Stimulated activated memory B cell treated with anti-CD40 and anti-IgM and Interleukin-4, amounts not matched to agents 10 μg/mL and 1 μg/mL and 100 μg/mL, for 72 hours (primary cell): ENCODE results near the gene NMT1.

Experiments
- ATAC-seq: fragments of 150-1000 bp; cut with Tn5 transposase; 2 replicates; pipeline ENCODE4 v1.10.0; 2021
- H3K27ac Mint-ChIP-seq: one replicate; pipeline ENCODE4 v1.8.0; 2022; ENCODE audit warnings: mild to moderate bottlenecking, mixed read lengths
- H3K27me3 Mint-ChIP-seq: one replicate; pipeline ENCODE4 v1.8.0; 2022; ENCODE audit warnings: mixed read lengths
- H3K36me3 Mint-ChIP-seq: one replicate; pipeline ENCODE4 v1.8.0; 2022; ENCODE audit warnings: mixed read lengths
- H3K4me1 Mint-ChIP-seq: one replicate; pipeline ENCODE4 v1.8.0; 2022; ENCODE audit warnings: mixed read lengths
- H3K4me3 Mint-ChIP-seq: one replicate; pipeline ENCODE4 v1.8.0; 2022; ENCODE audit warnings: mild to moderate bottlenecking, moderate library complexity, mixed read lengths
- H3K9me3 Mint-ChIP-seq: one replicate; pipeline ENCODE4 v1.8.0; 2022; ENCODE audit warnings: mixed read lengths

Gene NMT1

DNA sequence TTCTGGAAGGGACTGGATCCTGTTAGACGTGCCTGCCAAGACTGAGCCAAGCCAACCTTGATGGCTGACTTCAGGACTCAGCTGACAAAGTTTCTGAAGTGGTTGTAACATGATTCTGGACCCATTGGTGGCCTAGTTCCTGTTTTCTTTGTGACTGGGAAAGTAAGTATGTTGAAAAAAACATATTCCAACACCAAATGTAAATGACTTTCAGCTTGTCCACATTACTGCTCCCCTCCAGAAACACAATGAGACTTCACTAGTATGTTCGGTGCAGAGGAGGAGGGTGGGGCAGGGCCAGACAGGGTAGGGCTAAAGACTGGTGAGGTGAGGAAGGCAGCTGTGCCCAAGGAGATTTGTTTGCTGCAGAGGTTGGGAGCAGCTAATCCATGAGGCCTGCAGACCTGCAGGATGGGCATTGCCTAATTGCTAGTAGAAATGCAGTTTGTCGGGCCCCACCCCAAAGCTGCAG, 26.4 kb downstream of the NMT1 start:
- Mint-ChIP-seq H3K27ac (no peak overlapping the region), H3K9me3 (no peaks in the 10 kb centered on the region), H3K4me3 (no peak overlapping the region), H3K4me1 (no peaks in the 10 kb centered on the region), H3K36me3 (peaks cover 54% of the 10 kb centered on the region), H3K27me3 (no peaks in the 10 kb centered on the region)
- no peak for ATAC-seq

DNA sequence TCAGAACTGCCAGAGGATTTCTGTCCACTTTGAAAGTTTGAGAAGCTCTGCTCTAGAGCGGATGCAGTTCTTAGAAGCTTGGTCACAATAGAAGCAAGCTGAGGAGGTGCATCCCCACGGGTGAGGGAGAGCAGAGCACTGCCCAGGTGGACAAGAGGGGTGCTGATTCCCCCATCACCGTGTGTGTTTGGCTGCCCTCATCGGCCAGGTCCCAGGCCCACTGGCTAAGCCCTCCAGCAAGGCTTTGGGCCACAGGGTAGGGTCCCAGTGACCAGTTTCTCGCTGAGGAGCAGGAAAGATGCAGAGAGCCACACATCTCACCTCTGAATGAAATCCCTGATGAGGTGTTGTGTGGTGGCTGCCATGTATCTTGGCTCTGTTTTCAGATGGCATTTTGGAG, 26.9 kb downstream of the NMT1 start:
- H3K27me3 Mint-ChIP-seq = no peaks in the 10 kb centered on the region
- ATAC-seq = no peak
- no peaks in the 10 kb centered on the region for H3K9me3 Mint-ChIP-seq
- no peak overlapping the region for H3K4me3 Mint-ChIP-seq
- no peaks in the 10 kb centered on the region for H3K4me1 Mint-ChIP-seq
- H3K27ac Mint-ChIP-seq = no peak overlapping the region
- H3K36me3 Mint-ChIP-seq = peaks cover 56% of the 10 kb centered on the region

- H3K36me3 Mint-ChIP-seq = peaks cover 60% of the 10 kb centered on the region
- H3K9me3 Mint-ChIP-seq = no peaks in the 10 kb centered on the region
- H3K27ac Mint-ChIP-seq = no peak overlapping the region
- no peak overlapping the region for H3K4me3 Mint-ChIP-seq
- no peaks in the 10 kb centered on the region for H3K4me1 Mint-ChIP-seq
- peak; percentile 79 for ATAC-seq
- no peaks in the 10 kb centered on the region for H3K27me3 Mint-ChIP-seq
Measured at GRCh38 chr17:45088741-45089140, 27.6 kb downstream of the NMT1 start.

- H3K4me3 Mint-ChIP-seq = no peak overlapping the region
- H3K4me1 Mint-ChIP-seq = no peaks in the 10 kb centered on the region
- H3K9me3 Mint-ChIP-seq = no peaks in the 10 kb centered on the region
- peak overlapping the region; percentile 35 for H3K27ac Mint-ChIP-seq
- no peaks in the 10 kb centered on the region for H3K27me3 Mint-ChIP-seq
- H3K36me3 Mint-ChIP-seq = peaks cover 61% of the 10 kb centered on the region
- no peak for ATAC-seq
Measured at GRCh38 chr17:45090711-45091110, 29.6 kb downstream of the NMT1 start.

DNA sequence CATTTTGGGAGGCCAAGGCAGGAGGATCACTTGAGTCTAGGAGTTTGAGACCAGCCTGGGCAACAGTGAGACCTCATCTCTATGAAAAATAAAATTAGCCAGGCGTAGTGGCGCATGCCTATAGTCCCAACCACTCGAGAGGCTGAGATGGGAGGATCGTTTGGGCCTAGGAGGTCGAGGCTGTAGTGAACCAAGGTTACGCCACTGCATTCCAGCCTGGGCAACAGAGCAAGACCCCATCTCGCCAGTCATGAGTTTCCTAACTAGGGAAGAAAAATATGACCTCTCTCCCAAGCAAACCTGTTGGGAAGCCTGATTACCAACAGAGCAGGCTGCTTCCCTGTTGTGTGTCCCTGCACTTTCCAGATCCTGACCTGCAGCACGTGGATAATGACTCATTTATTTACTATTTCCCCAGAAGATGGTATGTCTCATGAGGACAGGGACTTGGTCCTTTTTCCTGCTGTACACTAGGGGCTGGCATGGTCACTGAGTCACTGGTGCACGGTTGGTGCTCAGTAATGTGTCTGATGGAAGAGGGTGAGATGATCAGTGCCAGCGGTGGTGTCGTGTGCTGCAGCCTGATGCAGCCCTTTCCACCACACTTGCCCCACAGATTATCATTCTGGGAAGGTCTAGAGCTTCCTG, 30.8 kb downstream of the NMT1 start:
- no peak overlapping the region for H3K27ac Mint-ChIP-seq
- H3K27me3 Mint-ChIP-seq = no peaks in the 10 kb centered on the region
- no peak overlapping the region for H3K4me3 Mint-ChIP-seq
- H3K36me3 Mint-ChIP-seq = peaks cover 67% of the 10 kb centered on the region
- ATAC-seq = no peak
- H3K9me3 Mint-ChIP-seq = no peaks in the 10 kb centered on the region
- peaks cover 7% of the 10 kb centered on the region for H3K4me1 Mint-ChIP-seq

DNA sequence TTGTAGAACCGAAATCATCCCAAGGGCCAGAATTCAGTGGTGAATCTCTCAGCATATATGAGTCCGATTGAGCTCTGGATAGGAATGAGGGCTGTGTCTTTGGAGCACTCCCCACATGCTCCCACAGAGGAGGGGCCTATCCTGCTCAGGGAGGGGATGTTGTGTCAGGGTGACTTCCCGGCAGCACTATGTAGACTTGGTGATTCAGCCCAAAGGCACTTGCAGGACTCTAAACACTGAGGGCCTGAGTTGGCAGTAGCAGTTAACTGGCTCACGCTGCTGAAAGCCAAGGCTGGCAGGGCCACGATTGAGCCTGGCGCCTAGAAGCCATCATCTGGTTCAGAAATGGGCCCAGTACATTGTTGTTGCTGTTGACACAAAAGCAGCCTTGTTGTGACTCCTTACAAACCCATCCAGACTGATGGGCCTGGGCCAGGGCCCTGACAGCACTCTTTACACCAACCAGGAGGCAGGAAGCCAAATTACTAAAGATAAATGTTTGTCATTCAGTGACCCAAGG, 31.9 kb downstream of the NMT1 start:
- no peaks in the 10 kb centered on the region for H3K9me3 Mint-ChIP-seq
- peaks cover 7% of the 10 kb centered on the region for H3K4me1 Mint-ChIP-seq
- H3K36me3 Mint-ChIP-seq = peaks cover 67% of the 10 kb centered on the region
- no peak overlapping the region for H3K27ac Mint-ChIP-seq
- no peaks in the 10 kb centered on the region for H3K27me3 Mint-ChIP-seq
- H3K4me3 Mint-ChIP-seq = no peak overlapping the region
- no peak for ATAC-seq

DNA sequence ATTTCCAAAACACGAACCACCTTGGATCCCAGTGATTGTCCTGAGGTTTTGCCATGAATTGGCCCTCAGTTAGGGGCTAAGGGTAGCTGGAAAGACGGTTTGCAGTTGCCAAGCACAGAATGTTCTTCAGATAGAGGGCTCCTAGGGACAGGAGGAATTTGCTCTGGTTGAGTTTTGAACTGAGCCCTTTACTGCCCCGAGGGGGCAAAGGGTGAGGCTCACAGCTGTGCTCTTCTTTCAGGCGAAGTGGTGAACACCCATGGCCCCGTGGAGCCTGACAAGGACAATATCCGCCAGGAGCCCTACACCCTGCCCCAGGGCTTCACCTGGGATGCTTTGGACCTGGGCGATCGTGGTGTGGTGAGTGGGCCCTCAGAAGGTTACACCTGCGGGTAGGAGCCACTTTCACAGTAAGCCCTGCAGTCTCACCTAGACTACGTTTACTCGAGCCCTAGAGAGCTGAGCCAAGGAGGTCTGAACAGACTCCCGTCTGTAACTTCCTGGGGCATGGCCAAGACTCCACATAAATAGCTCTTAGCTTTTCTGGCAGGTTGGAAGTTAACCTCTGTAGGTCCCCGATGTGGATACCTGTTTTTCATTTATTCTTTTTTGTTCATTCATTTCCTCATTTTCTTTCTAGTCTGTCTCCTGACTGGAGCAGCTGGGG, 32.5 kb downstream of the NMT1 start:
- Mint-ChIP-seq H3K27me3 (no peaks in the 10 kb centered on the region), H3K36me3 (peaks cover 68% of the 10 kb centered on the region), H3K4me1 (peaks cover 7% of the 10 kb centered on the region), H3K27ac (no peak overlapping the region), H3K9me3 (no peaks in the 10 kb centered on the region), H3K4me3 (no peak overlapping the region)
- ATAC-seq = no peak

DNA sequence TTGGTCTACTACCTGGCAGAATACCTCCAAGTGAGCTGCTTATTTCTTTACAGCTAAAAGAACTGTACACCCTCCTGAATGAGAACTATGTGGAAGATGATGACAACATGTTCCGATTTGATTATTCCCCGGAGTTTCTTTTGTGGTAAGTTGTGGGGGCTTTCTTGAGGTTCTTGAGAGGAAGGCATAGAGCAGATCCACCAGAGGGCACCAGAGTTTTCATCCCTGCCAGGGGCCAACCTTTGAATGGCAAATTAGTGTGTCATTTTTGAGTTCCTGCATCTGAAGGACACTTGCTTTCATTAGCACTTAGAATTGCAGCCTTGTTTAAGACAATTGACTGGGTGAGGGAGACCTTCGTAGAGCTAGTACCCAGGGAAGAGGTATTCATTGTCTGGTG, 35.0 kb downstream of the NMT1 start:
- Mint-ChIP-seq H3K9me3 (no peaks in the 10 kb centered on the region), H3K27me3 (no peaks in the 10 kb centered on the region), H3K4me3 (no peak overlapping the region), H3K36me3 (peaks cover 65% of the 10 kb centered on the region), H3K4me1 (peaks cover 14% of the 10 kb centered on the region), H3K27ac (peak overlapping the region; percentile 34)
- ATAC-seq = no peak

DNA sequence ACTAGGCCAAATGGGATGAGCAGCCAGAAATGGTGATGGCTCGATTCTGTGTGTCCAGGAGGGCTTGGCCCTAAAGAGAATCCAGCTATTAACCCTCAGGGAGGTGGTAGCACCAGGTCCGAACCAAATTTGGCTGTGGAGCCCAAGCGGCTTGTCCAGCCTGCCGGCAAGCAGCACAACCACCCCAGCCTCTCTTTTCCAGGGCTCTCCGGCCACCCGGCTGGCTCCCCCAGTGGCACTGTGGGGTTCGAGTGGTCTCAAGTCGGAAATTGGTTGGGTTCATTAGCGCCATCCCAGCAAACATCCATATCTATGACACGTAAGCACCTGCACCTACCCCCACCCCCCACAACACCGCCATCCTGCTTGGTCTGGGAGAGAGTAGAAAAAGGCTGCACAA, 35.8 kb downstream of the NMT1 start:
- peaks cover 61% of the 10 kb centered on the region for H3K36me3 Mint-ChIP-seq
- H3K4me3 Mint-ChIP-seq = no peak overlapping the region
- no peak for ATAC-seq
- H3K4me1 Mint-ChIP-seq = peaks cover 14% of the 10 kb centered on the region
- H3K27me3 Mint-ChIP-seq = no peaks in the 10 kb centered on the region
- H3K9me3 Mint-ChIP-seq = no peaks in the 10 kb centered on the region
- no peak overlapping the region for H3K27ac Mint-ChIP-seq

GRCh38 chr17:45098081-45098868, 37.2 kb downstream of the NMT1 start:
- Mint-ChIP-seq H3K36me3 (peaks cover 63% of the 10 kb centered on the region), H3K9me3 (no peaks in the 10 kb centered on the region), H3K27ac (no peak overlapping the region), H3K27me3 (no peaks in the 10 kb centered on the region), H3K4me3 (no peak overlapping the region), H3K4me1 (peaks cover 20% of the 10 kb centered on the region)
- no peak for ATAC-seq

GRCh38 chr17:45098869-45099616, 37.9 kb downstream of the NMT1 start:
- peaks cover 70% of the 10 kb centered on the region for H3K36me3 Mint-ChIP-seq
- H3K4me3 Mint-ChIP-seq = no peak overlapping the region
- H3K27ac Mint-ChIP-seq = no peak overlapping the region
- H3K9me3 Mint-ChIP-seq = no peaks in the 10 kb centered on the region
- peak; percentile 80 for ATAC-seq
- peaks cover 20% of the 10 kb centered on the region for H3K4me1 Mint-ChIP-seq
- no peaks in the 10 kb centered on the region for H3K27me3 Mint-ChIP-seq

DNA sequence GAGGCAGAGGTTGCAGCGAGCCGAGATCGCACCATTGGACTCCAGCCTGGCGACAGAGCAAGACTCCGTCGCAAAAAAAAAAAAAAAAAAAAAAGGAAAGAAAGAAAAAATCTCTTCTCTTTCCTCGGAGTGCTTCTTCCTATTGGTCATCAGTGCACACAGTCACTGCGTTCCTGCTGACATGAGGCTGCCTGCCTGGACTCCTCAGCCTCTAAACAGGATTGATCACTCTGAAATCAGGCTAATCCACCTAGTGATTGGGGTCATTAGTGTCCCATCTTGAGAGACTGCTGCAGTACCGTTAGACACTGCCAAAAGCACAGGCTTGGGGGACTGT, 40.4 kb downstream of the NMT1 start:
- Mint-ChIP-seq H3K4me1 (peaks cover 13% of the 10 kb centered on the region), H3K27me3 (no peaks in the 10 kb centered on the region), H3K36me3 (peaks cover 79% of the 10 kb centered on the region), H3K4me3 (no peak overlapping the region), H3K9me3 (no peaks in the 10 kb centered on the region), H3K27ac (no peak overlapping the region)
- ATAC-seq = no peak

GRCh38 chr17:45101883-45102811, 41.0 kb downstream of the NMT1 start:
- H3K9me3 Mint-ChIP-seq = no peaks in the 10 kb centered on the region
- peaks cover 78% of the 10 kb centered on the region for H3K36me3 Mint-ChIP-seq
- H3K27me3 Mint-ChIP-seq = no peaks in the 10 kb centered on the region
- ATAC-seq = no peak
- peaks cover 13% of the 10 kb centered on the region for H3K4me1 Mint-ChIP-seq
- H3K27ac Mint-ChIP-seq = no peak overlapping the region
- H3K4me3 Mint-ChIP-seq = no peak overlapping the region

DNA sequence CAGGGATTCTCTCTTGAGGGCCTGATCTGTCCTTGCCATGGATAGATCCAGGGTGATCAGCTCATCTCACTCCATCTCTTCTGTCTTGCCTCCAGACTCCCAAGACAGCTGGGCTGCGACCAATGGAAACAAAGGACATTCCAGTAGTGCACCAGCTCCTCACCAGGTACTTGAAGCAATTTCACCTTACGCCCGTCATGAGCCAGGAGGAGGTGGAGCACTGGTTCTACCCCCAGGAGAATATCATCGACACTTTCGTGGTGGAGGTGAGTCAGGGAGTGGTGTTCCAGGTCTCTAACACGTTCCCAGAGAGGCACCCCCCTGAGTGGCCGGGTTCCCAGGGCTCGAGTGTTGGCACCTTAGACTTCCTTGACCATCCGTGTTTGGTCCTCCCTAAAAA, 41.7 kb downstream of the NMT1 start:
- H3K36me3 Mint-ChIP-seq = peaks cover 74% of the 10 kb centered on the region
- H3K4me1 Mint-ChIP-seq = peaks cover 13% of the 10 kb centered on the region
- ATAC-seq = no peak
- no peak overlapping the region for H3K27ac Mint-ChIP-seq
- no peaks in the 10 kb centered on the region for H3K27me3 Mint-ChIP-seq
- no peaks in the 10 kb centered on the region for H3K9me3 Mint-ChIP-seq
- no peak overlapping the region for H3K4me3 Mint-ChIP-seq
